Measurements from ENCODE around the gene PFDN1.

Gene PFDN1

GRCh38 chr5:140228364-140228837 is 74.5 kb downstream of the PFDN1 start:
- Mint-ChIP-seq H3K27me3 (no peaks in the 10 kb centered on the region), H3K36me3 (no peaks in the 10 kb centered on the region), H3K4me3 (no peak overlapping the region), H3K4me1 (no peaks in the 10 kb centered on the region), H3K9me3 (no peaks in the 10 kb centered on the region), H3K27ac (no peak overlapping the region)

- Mint-ChIP-seq H3K27ac (no peak overlapping the region), H3K9me3 (no peaks in the 10 kb centered on the region), H3K36me3 (no peaks in the 10 kb centered on the region), H3K4me3 (no peak overlapping the region), H3K27me3 (no peaks in the 10 kb centered on the region), H3K4me1 (peaks cover 3% of the 10 kb centered on the region)
These were observed 75.9 kb downstream of the PFDN1 start for GRCh38 chr5:140227046-140227445.

GRCh38 chr5:140225396-140225795 is 77.5 kb downstream of the PFDN1 start:
- Mint-ChIP-seq H3K27ac (no peak overlapping the region), H3K4me1 (peaks cover 13% of the 10 kb centered on the region), H3K4me3 (no peak overlapping the region), H3K36me3 (peaks cover 2% of the 10 kb centered on the region), H3K9me3 (no peaks in the 10 kb centered on the region), H3K27me3 (no peaks in the 10 kb centered on the region)

GRCh38 chr5:140224658-140225057 is 78.2 kb downstream of the PFDN1 start:
- Mint-ChIP-seq H3K27ac (no peak overlapping the region), H3K4me3 (no peak overlapping the region), H3K36me3 (peaks cover 2% of the 10 kb centered on the region), H3K4me1 (peaks cover 17% of the 10 kb centered on the region), H3K27me3 (no peaks in the 10 kb centered on the region), H3K9me3 (no peaks in the 10 kb centered on the region)

- H3K4me3 Mint-ChIP-seq = no peak overlapping the region
- peaks cover 17% of the 10 kb centered on the region for H3K4me1 Mint-ChIP-seq
- H3K9me3 Mint-ChIP-seq = no peaks in the 10 kb centered on the region
- peaks cover 2% of the 10 kb centered on the region for H3K36me3 Mint-ChIP-seq
- no peaks in the 10 kb centered on the region for H3K27me3 Mint-ChIP-seq
- no peak overlapping the region for H3K27ac Mint-ChIP-seq
These were observed 79.3 kb downstream of the PFDN1 start for GRCh38 chr5:140223567-140223966.

GRCh38 chr5:140222416-140222815 is 80.5 kb downstream of the PFDN1 start:
- Mint-ChIP-seq H3K36me3 (peaks cover 2% of the 10 kb centered on the region), H3K9me3 (no peaks in the 10 kb centered on the region), H3K4me1 (peaks cover 17% of the 10 kb centered on the region), H3K4me3 (no peak overlapping the region), H3K27ac (no peak overlapping the region), H3K27me3 (no peaks in the 10 kb centered on the region)

- Mint-ChIP-seq H3K4me3 (peak overlapping the region; percentile 33), H3K27ac (no peak overlapping the region), H3K4me1 (peaks cover 17% of the 10 kb centered on the region), H3K36me3 (peaks cover 2% of the 10 kb centered on the region), H3K9me3 (no peaks in the 10 kb centered on the region), H3K27me3 (no peaks in the 10 kb centered on the region)
These were observed 81.1 kb downstream of the PFDN1 start for GRCh38 chr5:140221697-140222223.

GRCh38 chr5:140220698-140221064 is 82.2 kb downstream of the PFDN1 start:
- H3K27me3 Mint-ChIP-seq = no peaks in the 10 kb centered on the region

GRCh38 chr5:140220032-140220697 is 82.7 kb downstream of the PFDN1 start:
- no peaks in the 10 kb centered on the region for H3K27me3 Mint-ChIP-seq
- peaks cover 2% of the 10 kb centered on the region for H3K36me3 Mint-ChIP-seq
- no peak overlapping the region for H3K4me3 Mint-ChIP-seq
- H3K9me3 Mint-ChIP-seq = no peaks in the 10 kb centered on the region
- H3K4me1 Mint-ChIP-seq = peaks cover 17% of the 10 kb centered on the region
- no peak overlapping the region for H3K27ac Mint-ChIP-seq

More at GRCh38 chr5:140220698-140221064, 82.2 kb downstream of the PFDN1 start:
- H3K36me3 Mint-ChIP-seq = peaks cover 2% of the 10 kb centered on the region
- H3K4me1 Mint-ChIP-seq = peaks cover 17% of the 10 kb centered on the region
- H3K27ac Mint-ChIP-seq = no peak overlapping the region
- no peaks in the 10 kb centered on the region for H3K9me3 Mint-ChIP-seq
- H3K4me3 Mint-ChIP-seq = no peak overlapping the region

- Mint-ChIP-seq H3K4me1 (peaks cover 17% of the 10 kb centered on the region), H3K4me3 (no peak overlapping the region), H3K27me3 (no peaks in the 10 kb centered on the region), H3K27ac (no peak overlapping the region), H3K36me3 (peaks cover 2% of the 10 kb centered on the region), H3K9me3 (no peaks in the 10 kb centered on the region)
These were observed 83.6 kb downstream of the PFDN1 start for GRCh38 chr5:140219068-140219991.

- no peak overlapping the region for H3K4me3 Mint-ChIP-seq
- H3K27ac Mint-ChIP-seq = no peak overlapping the region
- H3K9me3 Mint-ChIP-seq = no peaks in the 10 kb centered on the region
- peaks cover 17% of the 10 kb centered on the region for H3K4me1 Mint-ChIP-seq
- H3K36me3 Mint-ChIP-seq = peaks cover 2% of the 10 kb centered on the region
- no peaks in the 10 kb centered on the region for H3K27me3 Mint-ChIP-seq
These were observed 85.4 kb downstream of the PFDN1 start for GRCh38 chr5:140217299-140218026.

GRCh38 chr5:140216478-140217074 is 86.3 kb downstream of the PFDN1 start:
- Mint-ChIP-seq H3K9me3 (no peaks in the 10 kb centered on the region), H3K36me3 (peaks cover 2% of the 10 kb centered on the region), H3K27ac (no peak overlapping the region), H3K27me3 (no peaks in the 10 kb centered on the region), H3K4me1 (peaks cover 10% of the 10 kb centered on the region), H3K4me3 (no peak overlapping the region)

- Mint-ChIP-seq H3K27me3 (no peaks in the 10 kb centered on the region), H3K4me1 (peaks cover 4% of the 10 kb centered on the region), H3K27ac (no peak overlapping the region), H3K9me3 (no peaks in the 10 kb centered on the region), H3K4me3 (no peak overlapping the region), H3K36me3 (no peaks in the 10 kb centered on the region)
These were observed 87.6 kb downstream of the PFDN1 start for GRCh38 chr5:140215276-140215675.

- Mint-ChIP-seq H3K4me1 (peaks cover under 1% of the 10 kb centered on the region), H3K27ac (no peak overlapping the region), H3K36me3 (no peaks in the 10 kb centered on the region), H3K9me3 (no peaks in the 10 kb centered on the region), H3K27me3 (no peaks in the 10 kb centered on the region), H3K4me3 (no peak overlapping the region)
These were observed 88.1 kb downstream of the PFDN1 start for GRCh38 chr5:140214831-140215230.

- H3K27ac Mint-ChIP-seq = no peak overlapping the region
- H3K36me3 Mint-ChIP-seq = no peaks in the 10 kb centered on the region
- H3K4me3 Mint-ChIP-seq = no peak overlapping the region
- no peaks in the 10 kb centered on the region for H3K27me3 Mint-ChIP-seq
- no peaks in the 10 kb centered on the region for H3K4me1 Mint-ChIP-seq
- H3K9me3 Mint-ChIP-seq = no peaks in the 10 kb centered on the region
These were observed 89.4 kb downstream of the PFDN1 start for GRCh38 chr5:140213370-140213983.
